HEK293 (cell line): ENCODE data around the gene C3orf62.

Experiments used
- ZBTB17 ChIP-seq: fragments of 450-650 bp; formaldehyde crosslinking; IDR thresholded peaks from 2 replicates; pipeline ENCODE4 v1.5.1; 2016; ENCODE audit warnings: missing biosample characterization, missing genetic modification characterization
- ZBTB48 ChIP-seq: fragments of 450-650 bp; formaldehyde crosslinking; IDR thresholded peaks from 2 replicates; pipeline ENCODE4 v1.5.1; 2016; ENCODE audit warnings: missing biosample characterization, missing genetic modification characterization
- ZNF600 ChIP-seq: fragments of 450-650 bp; formaldehyde crosslinking; IDR thresholded peaks from 2 replicates; pipeline ENCODE4 v1.5.1; 2016; ENCODE audit warnings: missing biosample characterization, missing genetic modification characterization
- TF ChIP-seq, protein P1 (sequence below): fragments of 450-650 bp; formaldehyde crosslinking; IDR thresholded peaks from 2 replicates; pipeline ENCODE4 v1.5.1; 2016; ENCODE audit warnings: missing biosample characterization, missing genetic modification characterization

GRCh38 chr3:49279376-49279775, 2.3 kb upstream of the C3orf62 start:
- TF ChIP-seq, protein P1, sequence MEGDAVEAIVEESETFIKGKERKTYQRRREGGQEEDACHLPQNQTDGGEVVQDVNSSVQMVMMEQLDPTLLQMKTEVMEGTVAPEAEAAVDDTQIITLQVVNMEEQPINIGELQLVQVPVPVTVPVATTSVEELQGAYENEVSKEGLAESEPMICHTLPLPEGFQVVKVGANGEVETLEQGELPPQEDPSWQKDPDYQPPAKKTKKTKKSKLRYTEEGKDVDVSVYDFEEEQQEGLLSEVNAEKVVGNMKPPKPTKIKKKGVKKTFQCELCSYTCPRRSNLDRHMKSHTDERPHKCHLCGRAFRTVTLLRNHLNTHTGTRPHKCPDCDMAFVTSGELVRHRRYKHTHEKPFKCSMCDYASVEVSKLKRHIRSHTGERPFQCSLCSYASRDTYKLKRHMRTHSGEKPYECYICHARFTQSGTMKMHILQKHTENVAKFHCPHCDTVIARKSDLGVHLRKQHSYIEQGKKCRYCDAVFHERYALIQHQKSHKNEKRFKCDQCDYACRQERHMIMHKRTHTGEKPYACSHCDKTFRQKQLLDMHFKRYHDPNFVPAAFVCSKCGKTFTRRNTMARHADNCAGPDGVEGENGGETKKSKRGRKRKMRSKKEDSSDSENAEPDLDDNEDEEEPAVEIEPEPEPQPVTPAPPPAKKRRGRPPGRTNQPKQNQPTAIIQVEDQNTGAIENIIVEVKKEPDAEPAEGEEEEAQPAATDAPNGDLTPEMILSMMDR, result no peak
- TF ChIP-seq ZBTB17 (tag by site-specific recombination) (no peak), ZNF600 (tag by site-specific recombination) (no peak), ZBTB48 (no peak)
